Upper lobe of left lung (tissue), 4 donors: ENCODE measurements around the gene MARCHF3.

Source experiments
- POLR2A ChIP-seq, 4 donors: fragments of 450-650 bp; IDR thresholded peaks; one replicate each; pipeline ENCODE4 v1.5.1; 2016 to 2017; ENCODE audit warnings: antibody characterized with exemption in 4 of 4, mild to moderate bottlenecking in 2 of 4
- TF ChIP-seq, protein P1 (sequence below), 6 experiments: fragments of 450-650 bp in 4 of 6; fragments of 200-600 bp in 2 of 6; sonication (generic) in 2 of 6; IDR thresholded peaks; one replicate each; pipeline ENCODE4 v1.5.1; 2016 to 2019; ENCODE audit warnings: antibody characterized with exemption in 6 of 6

DNA sequence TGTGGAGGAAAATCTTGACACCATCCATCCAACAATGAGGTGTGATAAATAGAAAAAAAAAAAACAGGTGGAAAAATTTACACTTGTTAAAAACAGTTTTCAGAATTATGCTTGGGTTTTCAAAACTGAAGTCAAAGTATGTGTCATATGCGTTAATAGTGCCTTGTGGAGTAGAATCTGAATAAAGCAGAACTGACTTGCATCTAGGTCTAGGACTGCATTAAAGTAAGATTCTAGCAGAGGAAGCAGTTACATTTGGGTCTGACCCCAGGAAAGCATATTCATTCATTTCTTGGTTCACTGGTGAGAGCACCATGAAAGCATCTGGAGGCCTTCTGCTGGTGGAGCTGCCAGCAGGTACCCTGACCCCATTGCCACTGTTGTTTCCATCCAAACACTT, 89.0 kb downstream of the MARCHF3 start:
- TF ChIP-seq, protein P1, sequence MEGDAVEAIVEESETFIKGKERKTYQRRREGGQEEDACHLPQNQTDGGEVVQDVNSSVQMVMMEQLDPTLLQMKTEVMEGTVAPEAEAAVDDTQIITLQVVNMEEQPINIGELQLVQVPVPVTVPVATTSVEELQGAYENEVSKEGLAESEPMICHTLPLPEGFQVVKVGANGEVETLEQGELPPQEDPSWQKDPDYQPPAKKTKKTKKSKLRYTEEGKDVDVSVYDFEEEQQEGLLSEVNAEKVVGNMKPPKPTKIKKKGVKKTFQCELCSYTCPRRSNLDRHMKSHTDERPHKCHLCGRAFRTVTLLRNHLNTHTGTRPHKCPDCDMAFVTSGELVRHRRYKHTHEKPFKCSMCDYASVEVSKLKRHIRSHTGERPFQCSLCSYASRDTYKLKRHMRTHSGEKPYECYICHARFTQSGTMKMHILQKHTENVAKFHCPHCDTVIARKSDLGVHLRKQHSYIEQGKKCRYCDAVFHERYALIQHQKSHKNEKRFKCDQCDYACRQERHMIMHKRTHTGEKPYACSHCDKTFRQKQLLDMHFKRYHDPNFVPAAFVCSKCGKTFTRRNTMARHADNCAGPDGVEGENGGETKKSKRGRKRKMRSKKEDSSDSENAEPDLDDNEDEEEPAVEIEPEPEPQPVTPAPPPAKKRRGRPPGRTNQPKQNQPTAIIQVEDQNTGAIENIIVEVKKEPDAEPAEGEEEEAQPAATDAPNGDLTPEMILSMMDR (IDR thresholded peaks at IDR 0.05) = no peak
- TF ChIP-seq POLR2A (IDR thresholded peaks at IDR 0.05) = no peak
